ENCODE results near the gene KIRREL3.

The KIRREL3 gene

GRCh38 chr11:126456783-126457542, 543.6 kb downstream of the KIRREL3 start:
- DNase-seq = no peak

- no peak for DNase-seq
Observed at GRCh38 chr11:126456089-126456488, 544.5 kb downstream of the KIRREL3 start.

GRCh38 chr11:126452241-126453101, 548.1 kb downstream of the KIRREL3 start:
- DNase-seq = no peak

- DNase-seq = no peak
Observed at GRCh38 chr11:126451211-126451802, 549.3 kb downstream of the KIRREL3 start.

- DNase-seq = no peak
Observed at GRCh38 chr11:126450806-126451205, 549.8 kb downstream of the KIRREL3 start.

GRCh38 chr11:126450198-126450597, 550.4 kb downstream of the KIRREL3 start:
- DNase-seq = no peak

GRCh38 chr11:126446581-126446980, 554.0 kb downstream of the KIRREL3 start:
- no peak for DNase-seq

- DNase-seq = no peak
Observed at GRCh38 chr11:126444072-126444471, 556.5 kb downstream of the KIRREL3 start.

GRCh38 chr11:126443120-126443519, 557.5 kb downstream of the KIRREL3 start:
- no peak for DNase-seq

GRCh38 chr11:126440792-126441514, 559.6 kb downstream of the KIRREL3 start:
- DNase-seq = no peak

GRCh38 chr11:126440276-126440675, 560.3 kb downstream of the KIRREL3 start:
- no peak for DNase-seq

- no peak for DNase-seq
Observed at GRCh38 chr11:126438691-126439090, 561.9 kb downstream of the KIRREL3 start.

- no peak for DNase-seq
Observed at GRCh38 chr11:126438272-126438671, 562.3 kb downstream of the KIRREL3 start.

GRCh38 chr11:126437731-126438130, 562.8 kb downstream of the KIRREL3 start:
- no peak for DNase-seq

GRCh38 chr11:126436209-126436755, 564.3 kb downstream of the KIRREL3 start:
- no peak for DNase-seq

- no peak for DNase-seq
Observed at GRCh38 chr11:126434950-126435335, 565.6 kb downstream of the KIRREL3 start.

- DNase-seq = no peak
Observed at GRCh38 chr11:126433989-126434949, 566.3 kb downstream of the KIRREL3 start.

GRCh38 chr11:126433244-126433846, 567.2 kb downstream of the KIRREL3 start:
- DNase-seq = no peak

- DNase-seq = no peak
Observed at GRCh38 chr11:126432525-126432924, 568.0 kb downstream of the KIRREL3 start.

- no peak for DNase-seq
Observed at GRCh38 chr11:126432065-126432461, 568.5 kb downstream of the KIRREL3 start.
